Lower leg skin (tissue), 3 donors: Measurements from ENCODE around the gene MPZL3.

ENCODE experiments used
- CTCF ChIP-seq, 3 donors: fragments of 450-650 bp; IDR thresholded peaks; one replicate each; pipeline ENCODE4 v1.5.1; 2016; ENCODE audit warnings: antibody characterized with exemption in 3 of 3, mild to moderate bottlenecking in 3 of 3, moderate library complexity in 2 of 3
- POLR2A ChIP-seq, 2 donors: fragments of 450-650 bp; IDR thresholded peaks; one replicate each; pipeline ENCODE4 v1.6.1; 2016 to 2017; ENCODE audit warnings: antibody characterized with exemption in 2 of 2, mild to moderate bottlenecking in 1 of 2, moderate library complexity in 1 of 2

- no peak for TF ChIP-seq CTCF (IDR thresholded peaks at IDR 0.05)
- TF ChIP-seq POLR2A (IDR thresholded peaks at IDR 0.05): no peak
Observed at GRCh38 chr11:118198370-118198769, 53.8 kb downstream of the MPZL3 start.
